Esophagus squamous epithelium (tissue), 4 donors: ENCODE data around the gene IL27RA.

Experiments
- POLR2A ChIP-seq, 4 donors: fragments of 450-650 bp; IDR thresholded peaks; one replicate each; pipeline ENCODE4 v1.6.1; 2017; ENCODE audit warnings: antibody characterized with exemption in 4 of 4, mild to moderate bottlenecking in 4 of 4, moderate library complexity in 3 of 4
- TF ChIP-seq, protein P1 (sequence below), 6 experiments: fragments of 450-650 bp in 4 of 6; fragments of 200-600 bp in 2 of 6; sonication (generic) in 2 of 6; IDR thresholded peaks; one replicate each; pipeline ENCODE4 v1.5.1; 2016 to 2019; ENCODE audit warnings: antibody characterized with exemption in 6 of 6, mild to moderate bottlenecking in 4 of 6, moderate library complexity in 4 of 6

DNA sequence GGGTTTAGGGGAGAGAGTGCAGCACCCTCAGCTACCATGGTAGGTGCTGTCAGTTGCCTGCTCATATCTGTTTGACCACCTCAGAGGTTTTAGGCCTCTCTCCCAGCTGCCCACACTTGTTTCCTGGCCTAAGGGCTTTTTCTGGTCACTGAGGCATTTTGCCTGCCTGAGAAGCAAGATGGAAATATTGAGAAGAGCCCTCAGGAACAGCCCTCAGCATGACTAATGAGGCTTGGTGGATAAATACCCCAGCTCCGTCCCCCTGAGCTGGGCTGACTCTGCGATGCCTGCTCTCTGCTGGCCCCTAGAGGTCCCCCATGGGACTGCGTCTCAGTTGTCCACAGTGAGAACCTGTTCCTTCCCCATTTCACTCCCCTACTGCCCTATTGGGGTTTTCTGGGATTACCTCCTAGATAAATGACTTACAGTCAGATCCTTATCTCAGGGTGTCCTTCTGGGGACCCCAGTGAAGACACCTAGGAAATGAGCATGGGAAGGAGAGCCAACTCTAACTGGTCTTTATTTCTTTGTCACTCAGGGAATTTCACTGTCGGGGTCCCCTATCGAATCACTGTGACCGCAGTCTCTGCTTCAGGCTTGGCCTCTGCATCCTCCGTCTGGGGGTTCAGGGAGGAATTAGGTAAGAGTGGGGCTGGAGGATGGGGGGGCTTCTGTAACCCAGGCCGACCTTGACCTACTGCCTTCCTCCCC lies 17.0 kb downstream of the IL27RA start:
- TF ChIP-seq, protein P1, sequence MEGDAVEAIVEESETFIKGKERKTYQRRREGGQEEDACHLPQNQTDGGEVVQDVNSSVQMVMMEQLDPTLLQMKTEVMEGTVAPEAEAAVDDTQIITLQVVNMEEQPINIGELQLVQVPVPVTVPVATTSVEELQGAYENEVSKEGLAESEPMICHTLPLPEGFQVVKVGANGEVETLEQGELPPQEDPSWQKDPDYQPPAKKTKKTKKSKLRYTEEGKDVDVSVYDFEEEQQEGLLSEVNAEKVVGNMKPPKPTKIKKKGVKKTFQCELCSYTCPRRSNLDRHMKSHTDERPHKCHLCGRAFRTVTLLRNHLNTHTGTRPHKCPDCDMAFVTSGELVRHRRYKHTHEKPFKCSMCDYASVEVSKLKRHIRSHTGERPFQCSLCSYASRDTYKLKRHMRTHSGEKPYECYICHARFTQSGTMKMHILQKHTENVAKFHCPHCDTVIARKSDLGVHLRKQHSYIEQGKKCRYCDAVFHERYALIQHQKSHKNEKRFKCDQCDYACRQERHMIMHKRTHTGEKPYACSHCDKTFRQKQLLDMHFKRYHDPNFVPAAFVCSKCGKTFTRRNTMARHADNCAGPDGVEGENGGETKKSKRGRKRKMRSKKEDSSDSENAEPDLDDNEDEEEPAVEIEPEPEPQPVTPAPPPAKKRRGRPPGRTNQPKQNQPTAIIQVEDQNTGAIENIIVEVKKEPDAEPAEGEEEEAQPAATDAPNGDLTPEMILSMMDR (IDR thresholded peaks at IDR 0.05): peak; percentile 63 to 82 (median 72)
- TF ChIP-seq POLR2A (IDR thresholded peaks at IDR 0.05): no peak
